Posterior cingulate gyrus (tissue), 11 donors: ENCODE results near the gene ALK.

ENCODE experiments used
- DNase-seq, 10 donors: peaks; one replicate each; pipeline versions ENCODE4 v3.0.0 to v3.0.0-alpha.2; 2020 to 2021; ENCODE audit warnings: mixed read lengths in 3 of 10
- intact Hi-C: fragments of 100-400 bp; cut with DNase I; formaldehyde crosslinking; loops from one replicate; pipeline ENCODE4 v1.15.1; 2023

The ALK gene

GRCh38 chr2:29394981-29395350 lies 526.4 kb downstream of the ALK start:
- intact Hi-C loops = no loop called here
- no peak for DNase-seq

- no peak for DNase-seq
- intact Hi-C loops = no loop called here
Measured at GRCh38 chr2:29394311-29394980, 526.9 kb downstream of the ALK start.

GRCh38 chr2:29393676-29394075 lies 527.7 kb downstream of the ALK start:
- intact Hi-C loops = no loop called here
- no peak for DNase-seq

GRCh38 chr2:29392774-29393173 lies 528.6 kb downstream of the ALK start:
- no peak for DNase-seq
- intact Hi-C loops = no loop called here

GRCh38 chr2:29390136-29390535 lies 531.2 kb downstream of the ALK start:
- DNase-seq = no peak
- intact Hi-C loops = no loop called here

GRCh38 chr2:29389686-29390085 lies 531.7 kb downstream of the ALK start:
- no peak for DNase-seq
- intact Hi-C loops = no loop called here

GRCh38 chr2:29388071-29388470 lies 533.3 kb downstream of the ALK start:
- intact Hi-C loops = no loop called here
- DNase-seq = no peak

- intact Hi-C loops = no loop called here
Measured at GRCh38 chr2:29382486-29382885, 538.9 kb downstream of the ALK start.

GRCh38 chr2:29377788-29378187 lies 543.6 kb downstream of the ALK start:
- intact Hi-C loops = no loop called here
- no peak for DNase-seq

More at GRCh38 chr2:29382486-29382885, 538.9 kb downstream of the ALK start:
- DNase-seq = no peak

GRCh38 chr2:29376541-29376940 lies 544.8 kb downstream of the ALK start:
- DNase-seq = no peak
- intact Hi-C loops = no loop called here

GRCh38 chr2:29375843-29376242 lies 545.5 kb downstream of the ALK start:
- no peak for DNase-seq
- intact Hi-C loops = no loop called here

GRCh38 chr2:29374823-29375222 lies 546.6 kb downstream of the ALK start:
- intact Hi-C loops = no loop called here
- no peak for DNase-seq

GRCh38 chr2:29373870-29374269 lies 547.5 kb downstream of the ALK start:
- DNase-seq = no peak
- intact Hi-C loops = no loop called here

GRCh38 chr2:29372185-29372584 lies 549.2 kb downstream of the ALK start:
- DNase-seq = no peak
- intact Hi-C loops = no loop called here

- intact Hi-C loops = no loop called here
- DNase-seq = no peak
Measured at GRCh38 chr2:29370581-29371125, 550.7 kb downstream of the ALK start.

- no peak for DNase-seq
- intact Hi-C loops = no loop called here
Measured at GRCh38 chr2:29370173-29370572, 551.2 kb downstream of the ALK start.

GRCh38 chr2:29368659-29369040 lies 552.7 kb downstream of the ALK start:
- DNase-seq = no peak
- intact Hi-C loops = no loop called here

- intact Hi-C loops = no loop called here
- DNase-seq = no peak
Measured at GRCh38 chr2:29367986-29368658, 553.3 kb downstream of the ALK start.

- no peak for DNase-seq
- intact Hi-C loops = no loop called here
Measured at GRCh38 chr2:29363111-29363510, 558.3 kb downstream of the ALK start.

GRCh38 chr2:29361231-29361630 lies 560.2 kb downstream of the ALK start:
- intact Hi-C loops = no loop called here
- DNase-seq = peak in 1 of 10 donors; percentile 69

GRCh38 chr2:29360016-29360784 lies 561.2 kb downstream of the ALK start:
- intact Hi-C loops = no loop called here
- DNase-seq = no peak
